Panc1 (cell line): ENCODE results near the gene TTC21B.

Source experiments
- POLR2AphosphoS5 ChIP-seq: IDR thresholded peaks from 2 replicates; pipeline ENCODE4 v1.6.1; 2012; ENCODE audit warnings: mild to moderate bottlenecking, low read depth, low read length, moderate library complexity
- SIN3A ChIP-seq: IDR thresholded peaks from 2 replicates; pipeline ENCODE4 v1.6.1; 2012; ENCODE audit warnings: low read depth, mild to moderate bottlenecking, low read length, moderate library complexity, borderline replicate concordance; ENCODE audit not compliant: insufficient read depth
- TCF7L2 ChIP-seq: IDR thresholded peaks from 2 replicates; pipeline ENCODE4 v1.6.1; 2011; ENCODE audit warnings: mild to moderate bottlenecking, low read depth, low read length, inconsistent platforms
- TF ChIP-seq, protein P1 (sequence below): fragments of 450-650 bp; IDR thresholded peaks from 2 replicates; pipeline ENCODE4 v1.5.1; 2017; ENCODE audit warnings: mild to moderate bottlenecking
- TF ChIP-seq, protein P2 (sequence below), 2 experiments: IDR thresholded peaks; 2 replicates each; pipeline ENCODE4 v1.6.1; 2011 to 2012; ENCODE audit warnings: low read depth in 2 of 2, control low read depth in 1 of 2, low read length in 1 of 2, mild to moderate bottlenecking in 1 of 2, moderate library complexity in 1 of 2; ENCODE audit not compliant: insufficient read depth in 1 of 2

DNA sequence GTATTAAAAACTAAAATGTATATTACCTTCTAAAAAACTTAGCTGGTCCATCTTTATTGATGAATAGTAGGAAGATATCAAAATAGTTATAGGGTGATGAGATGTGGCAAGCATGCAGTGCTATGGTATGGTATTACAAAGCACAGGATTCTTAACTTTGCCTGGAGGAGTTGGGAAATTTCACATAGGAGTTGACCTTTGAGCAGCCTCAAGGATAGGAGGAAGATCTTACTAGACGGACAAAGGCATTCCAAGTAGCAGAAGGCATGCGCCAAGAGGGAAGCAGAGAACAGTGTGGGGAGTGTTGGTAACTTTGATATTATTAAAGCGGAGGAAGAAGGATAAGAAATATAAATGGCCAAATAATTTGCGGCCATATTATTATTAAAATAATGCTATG lies 60.0 kb downstream of the TTC21B start:
- TF ChIP-seq, protein P1, sequence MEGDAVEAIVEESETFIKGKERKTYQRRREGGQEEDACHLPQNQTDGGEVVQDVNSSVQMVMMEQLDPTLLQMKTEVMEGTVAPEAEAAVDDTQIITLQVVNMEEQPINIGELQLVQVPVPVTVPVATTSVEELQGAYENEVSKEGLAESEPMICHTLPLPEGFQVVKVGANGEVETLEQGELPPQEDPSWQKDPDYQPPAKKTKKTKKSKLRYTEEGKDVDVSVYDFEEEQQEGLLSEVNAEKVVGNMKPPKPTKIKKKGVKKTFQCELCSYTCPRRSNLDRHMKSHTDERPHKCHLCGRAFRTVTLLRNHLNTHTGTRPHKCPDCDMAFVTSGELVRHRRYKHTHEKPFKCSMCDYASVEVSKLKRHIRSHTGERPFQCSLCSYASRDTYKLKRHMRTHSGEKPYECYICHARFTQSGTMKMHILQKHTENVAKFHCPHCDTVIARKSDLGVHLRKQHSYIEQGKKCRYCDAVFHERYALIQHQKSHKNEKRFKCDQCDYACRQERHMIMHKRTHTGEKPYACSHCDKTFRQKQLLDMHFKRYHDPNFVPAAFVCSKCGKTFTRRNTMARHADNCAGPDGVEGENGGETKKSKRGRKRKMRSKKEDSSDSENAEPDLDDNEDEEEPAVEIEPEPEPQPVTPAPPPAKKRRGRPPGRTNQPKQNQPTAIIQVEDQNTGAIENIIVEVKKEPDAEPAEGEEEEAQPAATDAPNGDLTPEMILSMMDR = no peak
- TF ChIP-seq TCF7L2 = no peak
- no peak for TF ChIP-seq POLR2AphosphoS5
- TF ChIP-seq, protein P2, sequence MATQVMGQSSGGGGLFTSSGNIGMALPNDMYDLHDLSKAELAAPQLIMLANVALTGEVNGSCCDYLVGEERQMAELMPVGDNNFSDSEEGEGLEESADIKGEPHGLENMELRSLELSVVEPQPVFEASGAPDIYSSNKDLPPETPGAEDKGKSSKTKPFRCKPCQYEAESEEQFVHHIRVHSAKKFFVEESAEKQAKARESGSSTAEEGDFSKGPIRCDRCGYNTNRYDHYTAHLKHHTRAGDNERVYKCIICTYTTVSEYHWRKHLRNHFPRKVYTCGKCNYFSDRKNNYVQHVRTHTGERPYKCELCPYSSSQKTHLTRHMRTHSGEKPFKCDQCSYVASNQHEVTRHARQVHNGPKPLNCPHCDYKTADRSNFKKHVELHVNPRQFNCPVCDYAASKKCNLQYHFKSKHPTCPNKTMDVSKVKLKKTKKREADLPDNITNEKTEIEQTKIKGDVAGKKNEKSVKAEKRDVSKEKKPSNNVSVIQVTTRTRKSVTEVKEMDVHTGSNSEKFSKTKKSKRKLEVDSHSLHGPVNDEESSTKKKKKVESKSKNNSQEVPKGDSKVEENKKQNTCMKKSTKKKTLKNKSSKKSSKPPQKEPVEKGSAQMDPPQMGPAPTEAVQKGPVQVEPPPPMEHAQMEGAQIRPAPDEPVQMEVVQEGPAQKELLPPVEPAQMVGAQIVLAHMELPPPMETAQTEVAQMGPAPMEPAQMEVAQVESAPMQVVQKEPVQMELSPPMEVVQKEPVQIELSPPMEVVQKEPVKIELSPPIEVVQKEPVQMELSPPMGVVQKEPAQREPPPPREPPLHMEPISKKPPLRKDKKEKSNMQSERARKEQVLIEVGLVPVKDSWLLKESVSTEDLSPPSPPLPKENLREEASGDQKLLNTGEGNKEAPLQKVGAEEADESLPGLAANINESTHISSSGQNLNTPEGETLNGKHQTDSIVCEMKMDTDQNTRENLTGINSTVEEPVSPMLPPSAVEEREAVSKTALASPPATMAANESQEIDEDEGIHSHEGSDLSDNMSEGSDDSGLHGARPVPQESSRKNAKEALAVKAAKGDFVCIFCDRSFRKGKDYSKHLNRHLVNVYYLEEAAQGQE (IDR thresholded peaks at IDR 0.05; ENCODE audit: insufficient read depth in 1 of 2, low read depth in 2 of 2, low read length in 1 of 2) = no peak
- no peak for TF ChIP-seq SIN3A
